ENCODE measurements around the gene AGAP5. TPM values are rescaled to one million over a fixed set of nuclear protein-coding genes. Genes with fewer than 3 reads are reported as not detected.
"Not testable (repeated sequence)": the region's sequence is repeated elsewhere in the genome, so short reads cannot be mapped to it uniquely, and the experiment has no call there.

The AGAP5 gene
- total and polyA plus RNA-seq, 7 donors, result 1.2 to 5.9 (median 4.7) TPM

- Histone ChIP-seq H3K4me1 (peaks cover 0 to 52% (median 29%) of the 10 kb centered on the region in 4 donors), H3K27ac (no peak overlapping the region), H3K4me3 (no peak overlapping the region), H3K9me3 (no peaks in the 10 kb centered on the region), H3K36me3 (peaks cover 0 to 49% (median 7%) of the 10 kb centered on the region in 4 donors), H3K27me3 (no peaks in the 10 kb centered on the region)
- TF ChIP-seq POLR2A (IDR thresholded peaks at IDR 0.05) (no peak), EP300 (IDR thresholded peaks at IDR 0.05) (no peak), POLR2AphosphoS5 (IDR thresholded peaks at IDR 0.05) (no peak), CTCF (IDR thresholded peaks at IDR 0.05) (no peak)
- DNase-seq, result no peak
- 94 to 97% methylated on average over 20 of the region's 20 CpGs for WGBS, 2 donors
- intact Hi-C loops (cut with DNase I), result no loop called here
These were observed 34.5 kb upstream of the AGAP5 start for GRCh38 chr10:73732426-73732825.

GRCh38 chr10:73731588-73732375 lies 33.9 kb upstream of the AGAP5 start:
- H3K27ac ChIP-seq, result peak overlapping the region; percentile 88 to 94 (median 92)
- H3K27me3 ChIP-seq, result no peaks in the 10 kb centered on the region
- DNase-seq, result no peak
- 91 to 93% methylated on average over 42 of the region's 42 CpGs for WGBS, 2 donors
- H3K9me3 ChIP-seq, result no peaks in the 10 kb centered on the region
- intact Hi-C loops (cut with DNase I), result no loop called here
- no peak for TF ChIP-seq EP300 (IDR thresholded peaks at IDR 0.05)
- no peak for TF ChIP-seq POLR2AphosphoS5 (IDR thresholded peaks at IDR 0.05)
- no peak for TF ChIP-seq POLR2A (IDR thresholded peaks at IDR 0.05)
- no peak for TF ChIP-seq CTCF (IDR thresholded peaks at IDR 0.05)
- H3K4me3 ChIP-seq, result peak overlapping the region in 3 of 4 donors; percentile 71 to 91 (median 76)
- H3K4me1 ChIP-seq, result peaks cover 0 to 52% (median 29%) of the 10 kb centered on the region in 4 donors
- peaks cover 0 to 51% (median 9%) of the 10 kb centered on the region in 4 donors for H3K36me3 ChIP-seq

GRCh38 chr10:73730153-73730906 lies 32.4 kb upstream of the AGAP5 start:
- Histone ChIP-seq H3K9me3 (no peaks in the 10 kb centered on the region), H3K4me3 (peak overlapping the region; percentile 58 to 91 (median 74)), H3K36me3 (peaks cover 0 to 56% (median 17%) of the 10 kb centered on the region in 4 donors), H3K4me1 (peaks cover 0 to 50% (median 29%) of the 10 kb centered on the region in 4 donors), H3K27ac (peak overlapping the region; percentile 88 to 94 (median 92)), H3K27me3 (no peaks in the 10 kb centered on the region)
- peak; percentile 94 for DNase-seq
- 0% methylated on average over 58 of the region's 58 CpGs for WGBS, 2 donors
- intact Hi-C loops (cut with DNase I), result no loop called here
- TF ChIP-seq CTCF (IDR thresholded peaks at IDR 0.05) (no peak), EP300 (IDR thresholded peaks at IDR 0.05) (no peak), POLR2A (IDR thresholded peaks at IDR 0.05) (peak; percentile 34 to 45), POLR2AphosphoS5 (IDR thresholded peaks at IDR 0.05) (peak; percentile 50 to 85 (median 77))

- Histone ChIP-seq H3K27ac (peak overlapping the region; percentile 88 to 94 (median 92)), H3K4me1 (peaks cover 0 to 44% (median 28%) of the 10 kb centered on the region in 4 donors), H3K36me3 (peaks cover 0 to 58% (median 17%) of the 10 kb centered on the region in 4 donors), H3K4me3 (peak overlapping the region; percentile 58 to 91 (median 74))
- DNase-seq; intact Hi-C loops (cut with DNase I); H3K27me3 ChIP-seq; H3K9me3 ChIP-seq: not testable (repeated sequence)
- WGBS, 2 donors, result 0% methylated on average over 9 of the region's 9 CpGs
These were observed 31.9 kb upstream of the AGAP5 start for GRCh38 chr10:73729781-73730152.

- Histone ChIP-seq H3K27me3 (no peaks in the 10 kb centered on the region), H3K4me3 (no peak overlapping the region), H3K4me1 (no peaks in the 10 kb centered on the region), H3K36me3 (peaks cover 4 to 93% (median 30%) of the 10 kb centered on the region in 4 donors), H3K9me3 (no peaks in the 10 kb centered on the region), H3K27ac (no peak overlapping the region)
- TF ChIP-seq POLR2AphosphoS5 (IDR thresholded peaks at IDR 0.05) (no peak), POLR2A (IDR thresholded peaks at IDR 0.05) (no peak)
- intact Hi-C loops (cut with DNase I), result no loop called here
- DNase-seq, result no peak
- WGBS, 2 donors, result 68 to 81% methylated on average over 4 of the region's 4 CpGs
These were observed 25.6 kb upstream of the AGAP5 start for GRCh38 chr10:73723516-73723915.
